HAP-1 (cell line): ENCODE results near the gene FHIT.

ENCODE experiments used
- DNase-seq, 2 experiments: peaks; one replicate each; pipeline ENCODE4 v3.0.0-alpha.2; 2016 to 2020; ENCODE audit warnings: low spot score in 2 of 2
- H3K27me3 ChIP-seq: fragments of 250-450 bp; sonication (Bioruptor Pico); 2 replicates; pipeline ENCODE4 v1.5.1; 2020; ENCODE audit warnings: low read depth, mild to moderate bottlenecking, moderate library complexity
- H3K36me3 ChIP-seq: fragments of 250-450 bp; sonication (Bioruptor Pico); replicated peaks from 2 replicates; pipeline ENCODE4 v1.5.1; 2020; ENCODE audit warnings: mild to moderate bottlenecking
- H3K4me1 ChIP-seq: fragments of 250-450 bp; sonication (Bioruptor Pico); 2 replicates; pipeline ENCODE4 v1.5.1; 2020; ENCODE audit warnings: mild to moderate bottlenecking
- H3K4me3 ChIP-seq: fragments of 250-450 bp; sonication (Bioruptor Pico); 2 replicates; pipeline ENCODE4 v1.5.1; 2020; ENCODE audit warnings: mild to moderate bottlenecking, moderate library complexity
- H3K9me3 ChIP-seq: fragments of 250-450 bp; sonication (Bioruptor Pico); 2 replicates; pipeline ENCODE4 v1.5.1; 2020; ENCODE audit warnings: mild to moderate bottlenecking, moderate library complexity
- in situ Hi-C: fragments of 300-500 bp; cut with MboI; formaldehyde crosslinking; loops from 3 replicates; pipeline ENCODE4 v1.14.3; 2020; ENCODE audit warnings: low sequenced_read_pairs, inconsistent platforms, mixed read lengths

Gene FHIT

GRCh38 chr3:59704292-59704691 lies 1547.0 kb downstream of the FHIT start:
- no peaks in the 10 kb centered on the region for H3K4me1 ChIP-seq
- in situ Hi-C loops, result no loop called here
- no peak overlapping the region for H3K4me3 ChIP-seq
- no peaks in the 10 kb centered on the region for H3K36me3 ChIP-seq
- no peaks in the 10 kb centered on the region for H3K27me3 ChIP-seq
- 0 out of 2 replicates have a peak, but pooled peaks cover 3% of the 10 kb centered on the region for H3K9me3 ChIP-seq
- no peak for DNase-seq

- Histone ChIP-seq H3K9me3 (0 out of 2 replicates have a peak, but pooled peaks cover 3% of the 10 kb centered on the region), H3K27me3 (no peaks in the 10 kb centered on the region), H3K36me3 (no peaks in the 10 kb centered on the region), H3K4me3 (no peak overlapping the region), H3K4me1 (no peaks in the 10 kb centered on the region)
- DNase-seq, result no peak
- in situ Hi-C loops, result no loop called here
Measured at GRCh38 chr3:59699648-59700320, 1551.5 kb downstream of the FHIT start.
